SW480 (cell line): ENCODE results near the gene THY1.
"Not testable (repeated sequence)": the region's sequence is repeated elsewhere in the genome, so short reads cannot be mapped to it uniquely, and the experiment has no call there.

Experiments used
- DNase-seq: peaks from one replicate; pipeline ENCODE4 v3.0.0-alpha.2; 2016; ENCODE audit warnings: low spot score

The THY1 gene

DNA sequence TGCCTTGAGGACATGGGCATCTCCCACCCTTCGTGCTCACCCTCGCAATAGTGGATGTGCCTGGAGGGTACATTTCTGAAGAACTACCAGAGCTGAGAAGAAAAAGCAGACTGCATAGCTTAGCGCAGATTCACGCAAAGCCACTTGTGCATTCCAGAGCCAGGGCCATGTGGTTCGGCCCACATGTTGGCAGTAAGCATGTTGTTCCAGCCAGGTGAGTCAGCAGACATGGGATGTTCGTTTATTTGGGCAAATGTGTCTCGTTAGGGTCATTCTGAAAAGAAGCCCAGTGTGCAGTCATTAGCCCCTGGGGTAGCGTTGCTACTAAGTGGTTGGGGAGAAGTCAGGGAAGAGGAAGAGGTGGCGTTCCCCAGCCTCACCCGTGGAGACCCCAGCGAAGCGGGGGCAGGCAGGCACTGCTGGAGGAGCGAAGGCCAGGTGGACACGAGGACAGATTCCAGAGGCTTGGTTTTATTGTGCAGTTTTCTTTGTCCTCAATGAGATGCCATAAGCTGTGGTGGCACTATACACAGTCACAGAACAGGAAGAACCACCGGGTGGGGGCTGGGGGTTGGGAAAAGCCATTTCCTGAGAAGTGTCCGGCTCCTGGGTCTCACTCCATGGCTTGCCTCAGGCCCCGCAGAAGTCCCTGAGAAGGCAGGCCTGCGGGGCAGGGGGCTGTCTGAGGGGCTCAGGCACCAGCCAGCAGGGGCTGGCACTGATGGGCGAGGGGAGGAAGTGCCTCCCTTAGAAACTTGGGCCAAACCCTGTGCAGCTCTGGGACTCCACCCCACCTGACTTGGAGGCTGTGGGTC lies 5.0 kb downstream of the THY1 start:
- DNase-seq = no peak

DNA sequence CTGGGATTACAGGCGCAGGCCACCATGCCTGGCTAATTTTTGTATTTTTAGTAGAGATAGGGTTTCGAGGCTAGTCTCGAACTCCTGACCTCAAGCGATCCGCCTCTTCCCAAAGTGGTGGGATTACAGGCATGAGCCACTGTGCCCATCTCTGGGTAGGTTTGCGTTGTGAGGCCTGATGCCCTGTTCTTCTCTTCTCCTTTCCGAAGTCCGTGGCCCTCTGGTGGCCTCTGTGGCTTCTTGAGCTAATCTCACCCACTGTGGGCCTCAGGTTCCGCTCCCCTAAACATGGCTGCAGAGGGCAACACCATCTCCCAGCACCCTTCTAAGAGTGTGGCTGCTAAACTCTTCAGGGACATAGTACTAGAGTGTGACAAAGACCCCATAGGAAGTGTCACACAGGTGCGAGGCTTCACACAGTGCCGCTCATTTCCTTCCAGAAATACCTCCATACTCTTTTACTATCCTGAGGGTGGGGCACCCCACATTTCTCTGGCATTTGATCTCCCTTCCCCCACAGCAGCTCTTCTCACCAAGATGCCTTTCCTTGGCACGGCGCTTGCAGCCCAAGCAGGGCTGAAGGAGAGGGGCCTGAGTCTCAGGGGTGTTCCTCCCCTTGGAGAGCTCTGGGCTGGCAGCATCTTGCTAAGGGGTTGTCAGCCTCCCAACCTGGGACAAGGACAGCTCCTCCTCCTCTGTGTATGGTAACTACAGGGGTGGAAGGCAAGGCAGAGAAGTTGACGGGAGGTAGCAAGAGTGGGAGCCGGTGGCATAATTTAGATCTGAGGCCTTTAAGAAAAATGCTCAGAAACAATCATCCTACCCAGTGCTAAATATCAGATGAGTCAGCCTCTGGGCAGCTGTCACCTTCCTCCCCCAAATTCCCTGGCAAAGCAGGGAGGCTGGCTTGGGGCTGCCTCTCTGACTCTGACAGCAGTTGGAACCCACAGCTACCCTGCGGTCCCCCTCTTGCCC lies 6.1 kb downstream of the THY1 start:
- no peak for DNase-seq

DNA sequence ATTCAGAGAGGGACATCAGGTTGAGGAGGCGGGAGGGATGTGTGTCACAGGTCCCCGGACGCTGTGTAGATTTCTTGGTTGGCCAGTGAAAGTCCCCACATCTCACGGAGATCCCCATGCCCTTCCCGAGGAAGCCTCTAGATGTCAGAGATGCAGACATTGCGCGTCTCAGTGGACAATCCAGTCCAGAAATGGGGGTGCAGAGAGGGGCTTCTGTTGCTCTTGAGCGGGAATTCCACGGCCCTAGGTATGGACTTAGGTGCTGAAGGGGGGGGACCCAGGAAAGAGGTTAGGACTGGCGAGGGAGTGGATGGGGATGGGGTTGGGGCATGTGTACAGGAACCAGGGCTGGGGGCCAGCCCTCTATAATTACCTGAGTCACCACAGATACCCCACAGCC lies 7.0 kb downstream of the THY1 start:
- DNase-seq = no peak

DNA sequence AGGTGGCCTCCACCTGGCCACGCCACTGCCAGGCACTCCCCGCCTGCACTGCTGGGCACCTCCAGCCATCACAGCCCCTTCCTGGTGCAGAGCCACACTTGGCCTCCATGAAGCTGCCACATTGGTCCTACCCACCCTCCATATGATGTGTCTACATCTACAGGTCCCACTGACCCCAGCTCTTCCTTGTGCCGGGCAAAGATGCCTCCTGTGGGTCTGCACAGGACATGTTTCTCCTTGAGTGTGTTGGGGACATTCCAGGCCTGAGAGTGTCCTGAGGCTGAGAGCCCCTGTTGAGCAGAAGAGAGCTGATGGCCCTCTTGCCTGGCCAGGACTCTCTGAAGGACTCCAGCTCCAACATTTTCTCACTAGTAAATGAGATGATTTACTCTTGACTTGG lies 7.5 kb downstream of the THY1 start:
- no peak for DNase-seq

DNA sequence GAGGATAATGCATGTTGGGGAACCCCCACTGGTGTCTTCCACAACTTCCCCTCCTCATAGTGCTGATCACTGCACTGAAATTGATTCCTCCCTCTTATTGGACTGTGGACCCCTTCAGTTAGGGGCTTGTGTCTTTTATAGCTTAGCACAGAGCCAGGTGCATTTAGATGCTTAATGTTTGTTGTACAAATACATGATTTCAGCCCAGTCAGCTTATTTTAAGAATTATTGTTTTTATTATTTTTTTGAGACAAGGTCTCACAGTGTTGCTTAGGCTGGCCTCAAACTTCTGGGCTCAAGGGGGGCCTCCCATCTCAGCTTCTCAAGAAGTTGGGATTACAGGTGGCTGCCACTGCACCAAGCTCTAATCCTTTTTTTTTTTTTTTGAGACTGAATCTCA lies 8.2 kb downstream of the THY1 start:
- DNase-seq = no peak

DNA sequence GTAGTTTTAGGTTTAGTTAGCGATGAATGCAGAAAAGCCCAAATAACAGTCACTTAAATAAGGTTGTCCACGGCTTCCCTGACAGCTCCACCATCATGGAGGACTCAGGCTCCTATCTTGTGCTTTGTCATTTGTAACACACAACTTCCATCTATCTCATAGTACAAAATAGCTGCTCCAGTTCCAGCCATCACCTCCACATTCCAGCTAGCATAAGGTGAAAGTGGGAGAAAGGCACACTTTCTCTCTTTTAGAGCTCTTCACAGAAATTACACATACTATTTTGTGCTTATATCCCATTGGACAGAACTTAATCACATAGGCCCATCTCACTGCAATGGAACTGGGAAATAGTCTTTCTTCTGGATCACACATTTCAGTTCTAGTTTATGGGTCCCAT lies 8.7 kb downstream of the THY1 start:
- DNase-seq = no peak

DNA sequence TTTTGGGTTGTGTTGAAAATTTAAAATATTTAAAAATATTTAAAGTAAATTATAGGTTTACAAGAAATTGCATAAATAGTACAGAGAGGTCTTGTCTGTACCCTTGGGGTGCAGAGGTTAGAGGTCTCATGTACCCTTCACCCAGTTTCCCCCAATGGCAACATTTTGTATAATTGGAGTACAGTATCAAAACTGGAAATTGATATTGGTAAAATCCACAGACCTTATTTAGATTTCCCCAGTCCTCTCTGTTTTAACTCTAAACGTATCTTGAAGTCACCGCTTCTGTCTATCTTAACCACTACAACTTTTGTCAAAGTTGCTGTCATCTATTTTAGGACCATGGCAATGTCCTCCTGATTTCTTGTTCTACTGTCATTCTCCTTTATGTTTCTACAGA lies 10.9 kb downstream of the THY1 start:
- no peak for DNase-seq

DNA sequence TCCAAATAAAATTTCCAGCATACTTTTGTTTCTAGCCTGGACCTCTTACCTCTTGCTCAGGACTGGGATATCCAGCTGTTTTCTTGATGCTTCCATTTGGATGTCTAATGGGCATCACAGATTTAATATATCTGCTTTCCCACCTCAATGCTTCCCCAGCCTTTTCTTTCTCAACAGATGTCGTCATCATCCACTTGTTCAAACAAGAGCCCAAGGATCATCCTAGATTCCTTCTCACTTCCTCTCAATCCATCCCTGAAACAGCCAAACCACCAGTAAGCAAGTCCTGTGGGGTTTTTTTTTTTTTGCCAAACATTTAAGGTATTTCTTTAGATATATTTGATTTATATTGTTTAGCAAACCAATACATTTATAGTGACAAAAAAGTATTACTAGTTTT lies 12.5 kb downstream of the THY1 start:
- DNase-seq = no peak

DNA sequence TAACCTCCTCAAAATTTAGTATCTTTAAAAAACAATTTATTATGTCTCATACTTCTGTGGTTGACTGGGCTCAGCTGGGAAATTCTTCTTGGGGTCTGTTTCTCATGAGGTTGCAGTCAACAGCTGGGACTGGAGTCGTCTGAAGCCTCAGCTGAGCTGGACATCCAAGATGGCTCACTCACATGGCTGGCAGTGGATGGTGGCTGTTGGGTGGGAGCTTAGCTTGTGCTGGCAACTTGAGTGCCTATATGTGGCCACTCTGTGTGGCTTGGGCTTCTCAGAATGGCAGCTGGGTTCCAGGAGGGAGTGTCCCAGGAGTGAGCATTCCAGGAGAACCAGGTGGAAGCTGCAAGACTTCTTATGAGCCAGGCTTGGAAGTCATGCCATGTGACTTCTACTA lies 13.2 kb downstream of the THY1 start:
- no peak for DNase-seq

DNA sequence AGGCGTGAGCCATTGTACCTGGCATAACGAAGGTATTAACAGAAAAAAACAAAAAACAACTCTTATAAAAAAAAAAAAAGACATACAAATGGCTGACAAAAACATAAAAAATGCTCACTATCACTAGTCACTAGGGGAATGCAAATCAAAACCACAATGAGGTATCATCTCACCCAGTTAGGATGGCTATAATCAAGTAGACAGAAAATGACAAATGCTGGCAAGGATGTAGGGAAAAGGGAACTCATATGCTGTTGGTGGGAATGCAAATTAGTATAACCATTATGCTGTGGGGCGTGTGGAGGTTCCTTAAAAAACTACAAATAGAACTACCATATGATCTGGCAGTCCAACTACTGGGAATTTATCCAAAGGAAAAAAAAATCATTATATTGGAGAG lies 17.0 kb downstream of the THY1 start:
- no peak for DNase-seq

DNA sequence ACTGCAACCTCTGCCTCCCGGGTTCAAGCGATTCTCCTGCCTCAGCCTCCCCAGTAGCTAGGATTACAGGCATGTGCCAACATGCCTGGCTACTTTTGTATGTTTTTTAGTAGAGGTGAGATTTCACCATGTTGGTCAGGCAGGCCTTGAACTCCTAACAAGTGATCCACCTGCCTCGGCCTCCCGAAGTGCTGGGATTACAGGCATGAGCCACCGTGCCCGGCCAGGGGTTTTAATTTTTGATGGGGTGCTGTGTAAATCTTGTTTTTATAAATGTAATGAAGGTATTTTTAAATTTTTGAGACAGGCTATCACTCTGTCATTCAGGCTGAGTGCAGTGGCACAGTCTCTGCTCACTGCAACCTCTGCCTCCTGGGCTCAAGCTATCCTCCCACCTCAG lies 17.5 kb downstream of the THY1 start:
- not testable (repeated sequence) for DNase-seq

DNA sequence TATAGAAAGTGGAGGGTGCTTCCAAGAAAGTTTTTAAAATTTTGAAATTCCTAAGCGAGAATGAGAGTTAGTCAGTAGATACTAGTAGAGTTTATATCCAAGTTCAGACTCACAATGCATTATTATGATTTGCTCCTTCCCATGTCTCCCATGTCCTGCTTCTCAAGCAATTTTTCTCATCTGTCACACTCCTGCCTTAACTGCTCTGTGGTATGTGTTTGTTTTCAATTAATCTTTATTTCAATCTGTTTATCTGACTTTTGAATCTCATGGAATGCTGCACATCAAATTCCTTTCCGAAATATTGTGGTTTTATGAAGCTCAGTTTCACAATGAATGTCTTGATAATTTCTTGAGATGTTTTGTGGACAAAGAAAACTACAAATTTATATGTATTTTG lies 18.1 kb downstream of the THY1 start:
- DNase-seq = no peak

DNA sequence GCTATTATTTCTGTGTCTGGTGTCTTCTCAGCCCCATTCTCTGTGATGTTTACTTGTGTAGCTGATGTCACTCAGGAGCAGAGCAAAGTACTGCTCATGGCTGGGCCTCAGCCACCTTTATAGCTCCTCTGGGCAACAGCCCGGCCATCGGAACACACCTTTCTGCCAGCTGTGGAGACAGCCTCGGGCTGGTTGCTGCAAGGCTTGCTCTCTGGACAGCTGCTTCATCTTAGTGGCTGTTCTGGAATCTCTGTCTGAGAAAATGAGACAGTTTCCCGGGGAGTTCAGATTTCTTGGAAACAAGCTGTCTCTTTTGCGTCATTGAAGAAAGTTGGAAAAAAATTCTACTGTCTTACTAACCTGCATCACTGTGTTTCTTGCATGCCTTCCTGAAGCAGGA lies 20.0 kb downstream of the THY1 start:
- no peak for DNase-seq

DNA sequence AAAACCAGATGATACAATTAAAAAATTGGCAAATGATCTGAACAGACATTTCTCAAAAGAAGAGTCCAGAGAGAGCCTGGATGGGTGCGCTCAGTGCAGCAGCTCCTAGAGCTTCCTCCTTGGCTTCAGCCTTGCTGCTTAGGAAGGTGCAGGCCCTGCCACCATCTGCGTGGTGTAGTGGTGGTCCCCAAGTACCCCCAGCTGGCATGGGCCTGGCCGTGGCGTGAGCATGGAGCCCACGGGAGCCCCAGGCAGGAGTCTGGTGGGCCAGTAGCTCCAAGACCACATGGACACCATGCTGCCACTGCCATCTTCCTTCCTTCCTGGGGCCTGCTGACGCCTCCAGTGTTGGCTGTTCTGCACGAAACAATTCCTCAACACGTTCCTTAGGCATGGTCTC lies 20.5 kb downstream of the THY1 start:
- no peak for DNase-seq

DNA sequence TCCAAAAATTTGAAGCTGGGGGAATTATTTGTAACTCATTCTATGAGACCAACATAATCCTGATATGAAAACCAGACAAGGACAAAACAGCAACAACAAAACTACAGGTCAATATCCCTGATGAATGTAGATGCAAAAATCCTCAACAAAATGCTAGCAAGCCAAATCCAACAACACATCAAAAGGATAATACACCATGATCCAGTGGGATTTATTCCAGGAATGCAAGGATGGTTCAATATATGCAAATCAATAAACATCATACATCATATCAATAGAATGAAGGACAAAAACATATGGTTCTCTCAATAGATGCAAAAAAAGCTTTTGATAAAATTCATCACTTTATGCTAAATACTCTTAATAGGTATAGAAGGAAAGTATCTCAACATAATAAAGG lies 22.1 kb downstream of the THY1 start:
- no peak for DNase-seq

DNA sequence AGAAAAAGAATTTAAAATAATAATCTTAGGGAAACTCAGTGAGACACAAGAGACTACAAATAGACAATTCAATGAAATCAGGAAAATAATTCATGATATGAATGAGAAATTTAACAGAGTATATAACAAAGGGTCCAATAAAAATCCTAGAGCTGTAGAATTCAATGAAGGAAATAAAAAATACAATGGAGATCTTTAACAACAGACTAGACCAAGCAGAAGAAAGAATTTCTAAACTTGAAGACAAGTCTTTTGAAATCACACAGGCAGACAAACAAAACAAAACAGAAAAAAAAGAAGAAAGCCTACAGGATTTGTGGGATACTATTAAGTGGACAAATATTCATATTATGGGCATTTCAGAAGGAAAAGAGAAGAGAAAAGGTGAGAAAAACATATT lies 25.2 kb downstream of the THY1 start:
- no peak for DNase-seq

DNA sequence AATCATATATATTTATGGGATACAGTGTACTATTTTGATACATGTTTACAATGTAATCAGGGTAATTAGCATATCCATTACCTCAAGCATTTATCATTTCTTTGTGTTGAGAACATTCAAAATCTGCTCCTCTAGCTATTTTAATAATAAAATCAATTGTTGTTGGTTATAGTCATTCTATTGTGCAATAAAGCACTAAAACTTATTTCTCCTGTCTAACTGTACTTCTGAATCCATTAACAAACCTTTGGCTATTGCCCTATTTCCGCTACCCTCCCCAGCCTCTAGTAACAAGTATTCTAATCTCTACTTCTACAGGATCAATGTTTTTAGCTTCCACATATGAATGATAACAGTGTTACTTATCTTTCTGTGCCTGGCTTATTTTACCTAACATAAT lies 26.1 kb downstream of the THY1 start:
- no peak for DNase-seq

DNA sequence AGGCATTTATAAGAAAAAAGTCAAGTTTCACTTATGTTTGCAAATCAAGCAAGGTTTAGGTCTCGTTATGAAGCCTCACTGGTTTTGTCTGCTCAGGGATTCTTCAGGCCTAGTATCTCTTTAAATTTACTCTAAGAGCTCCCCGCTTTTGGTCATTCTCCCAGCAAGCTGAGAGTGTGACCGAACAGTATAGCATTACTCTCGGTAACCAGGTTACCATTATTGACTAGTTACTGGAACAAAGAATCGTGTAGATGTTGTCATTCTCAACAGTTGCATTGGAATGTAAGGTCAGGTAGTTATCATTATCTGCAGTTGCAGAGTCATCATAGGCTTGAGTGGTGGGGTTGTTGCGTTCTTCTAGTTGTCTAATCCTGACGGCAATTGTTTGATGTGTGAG lies 31.7 kb downstream of the THY1 start:
- DNase-seq = no peak

DNA sequence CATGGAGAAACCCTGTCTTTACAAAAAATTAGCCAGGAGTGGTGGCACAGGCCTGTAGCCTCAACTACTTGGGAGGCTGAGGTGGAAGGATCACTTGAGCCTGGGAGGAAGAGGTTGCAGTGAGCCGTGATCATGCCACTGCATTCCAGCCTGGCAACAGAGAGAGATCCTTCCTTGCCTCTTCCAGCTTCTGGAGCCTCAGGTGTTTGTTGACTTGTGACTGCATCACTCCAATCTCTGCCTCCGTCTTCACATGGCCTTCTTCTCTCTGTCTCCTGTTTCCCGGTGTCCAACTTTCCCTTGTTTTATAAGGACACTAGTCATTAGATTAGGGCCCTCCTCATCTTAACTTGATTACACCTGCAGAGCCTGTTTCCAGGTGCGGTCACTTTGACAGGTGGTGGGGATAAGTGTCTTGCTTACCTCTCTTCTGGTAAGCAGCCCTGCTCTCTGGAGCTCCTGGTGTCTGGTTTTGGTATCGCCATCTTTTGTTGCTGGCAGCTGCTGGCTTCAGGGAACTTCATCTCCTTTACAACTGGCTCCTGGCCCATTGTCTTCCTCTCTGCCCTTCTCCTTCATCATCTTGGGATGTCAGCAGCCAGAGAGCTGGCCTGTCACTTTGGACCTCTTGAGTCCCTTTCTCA lies 33.2 kb downstream of the THY1 start:
- DNase-seq = peak; percentile 34

DNA sequence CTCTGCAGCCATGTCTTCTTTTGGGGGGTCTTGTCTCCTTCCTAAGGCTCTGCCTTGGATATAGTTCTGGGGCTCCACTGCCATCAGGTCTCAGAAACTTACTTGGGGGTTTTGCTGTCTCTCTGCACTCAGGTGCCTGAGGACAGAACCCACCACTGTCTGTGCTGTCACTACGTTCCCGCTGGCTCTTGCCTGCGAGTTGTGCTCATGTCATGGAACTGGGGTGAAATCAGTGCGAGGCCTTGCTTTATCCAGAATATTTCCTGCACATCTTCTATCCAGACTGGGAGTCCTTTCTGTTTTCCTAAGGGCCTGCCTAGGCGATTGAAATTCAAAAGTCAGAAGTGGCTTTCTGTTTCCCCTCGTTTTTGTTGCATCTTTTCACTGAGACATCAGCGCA lies 34.9 kb downstream of the THY1 start:
- DNase-seq = no peak

DNA sequence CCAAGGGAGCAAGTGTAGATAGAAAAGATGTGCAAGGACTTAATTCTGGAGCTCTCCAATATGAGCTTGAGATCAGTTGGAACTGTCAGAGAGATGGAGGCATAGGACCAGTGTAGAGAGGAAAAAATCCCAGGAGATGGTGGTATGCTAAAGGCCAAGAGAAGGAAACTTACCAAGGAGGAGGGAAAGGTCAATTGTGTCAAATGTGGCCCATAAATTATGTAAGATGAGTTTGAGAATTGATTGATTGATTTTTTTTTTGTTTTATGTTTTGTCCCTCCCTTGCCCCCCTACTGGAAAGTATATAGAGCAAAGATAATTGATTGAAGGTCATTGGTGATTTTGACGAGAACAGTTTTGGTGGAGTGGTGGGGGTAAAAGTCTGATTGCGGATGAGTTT lies 38.6 kb downstream of the THY1 start:
- no peak for DNase-seq

DNA sequence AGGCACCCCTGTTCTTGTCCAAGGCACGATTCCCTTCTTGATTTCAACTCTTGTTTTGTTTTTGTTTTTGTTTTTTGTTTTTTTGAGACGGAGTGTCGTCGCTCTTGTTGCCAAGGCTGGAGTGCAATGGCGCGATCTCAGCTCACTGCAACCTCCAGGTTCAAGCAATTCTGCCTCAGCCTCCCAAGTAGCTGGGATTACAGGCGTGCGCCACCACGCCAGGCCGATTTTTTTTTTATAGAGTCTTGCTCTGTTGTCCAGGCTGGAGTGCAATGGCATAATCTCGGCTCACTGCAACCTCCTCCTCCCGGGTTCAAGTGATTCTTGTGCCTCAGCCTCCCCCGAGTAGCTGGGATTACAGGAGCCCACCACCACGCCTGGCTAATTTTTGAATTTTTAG lies 40.5 kb downstream of the THY1 start:
- not testable (repeated sequence) for DNase-seq

DNA sequence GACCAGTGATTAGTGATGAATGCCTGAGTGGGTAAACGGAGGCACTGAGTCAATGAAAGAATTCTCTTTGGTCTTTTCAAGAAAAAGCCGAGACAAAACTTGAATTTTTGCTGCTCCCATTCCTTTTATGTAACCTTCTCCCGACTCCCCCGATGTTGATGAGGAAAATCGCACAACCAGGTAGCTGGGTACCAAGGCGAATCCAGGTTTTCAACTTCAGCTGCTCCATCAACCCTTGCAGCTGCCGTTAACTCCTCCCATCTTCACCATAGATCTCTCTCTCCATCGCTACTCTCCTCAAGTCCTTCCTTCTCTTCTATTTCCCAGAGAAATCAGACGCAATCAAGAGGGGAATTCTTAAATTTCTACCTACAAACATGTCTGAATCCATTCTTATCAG lies 40.9 kb downstream of the THY1 start:
- peak; percentile 12 for DNase-seq
